Measurements from ENCODE around the gene HNRNPM.

The HNRNPM gene

GRCh38 chr19:8453616-8454015 lies 8.8 kb downstream of the HNRNPM start:
- Histone ChIP-seq H3K27me3 (ENCODE audit: insufficient read depth, poor library complexity, severe bottlenecking) (no peaks in the 10 kb centered on the region), H3K4me3 (replicated peaks; ENCODE audit: insufficient read depth, low read length) (no peak overlapping the region), H3K27ac (replicated peaks) (no peak overlapping the region)
- TF ChIP-seq CTCF (IDR thresholded peaks at IDR 0.05; ENCODE audit: insufficient read depth, low read length), result no peak
- no peak for TF ChIP-seq REST (IDR thresholded peaks at IDR 0.05; ENCODE audit: insufficient replicate concordance, low read depth)
- TF ChIP-seq SPI1 (IDR thresholded peaks at IDR 0.05; ENCODE audit: borderline replicate concordance, low read depth), result no peak
- TF ChIP-seq GABPA (IDR thresholded peaks at IDR 0.05; ENCODE audit: low read depth), result no peak
- no peak for TF ChIP-seq POLR2AphosphoS5 (IDR thresholded peaks at IDR 0.05; ENCODE audit: low read depth)
- DNase-seq (ENCODE audit: low read depth in 1 of 2, low spot score in 1 of 2), result no peak

- H3K4me3 ChIP-seq (replicated peaks; ENCODE audit: insufficient read depth, low read length), result no peak overlapping the region
- H3K27me3 ChIP-seq (ENCODE audit: insufficient read depth, poor library complexity, severe bottlenecking), result no peaks in the 10 kb centered on the region
- TF ChIP-seq POLR2AphosphoS5 (IDR thresholded peaks at IDR 0.05; ENCODE audit: low read depth) (no peak), GABPA (IDR thresholded peaks at IDR 0.05; ENCODE audit: low read depth) (no peak), REST (IDR thresholded peaks at IDR 0.05; ENCODE audit: insufficient replicate concordance, low read depth) (no peak), SPI1 (IDR thresholded peaks at IDR 0.05; ENCODE audit: borderline replicate concordance, low read depth) (no peak), CTCF (IDR thresholded peaks at IDR 0.05; ENCODE audit: insufficient read depth, low read length) (no peak)
- no peak for DNase-seq (ENCODE audit: low read depth in 1 of 2, low spot score in 1 of 2)
- no peak overlapping the region for H3K27ac ChIP-seq (replicated peaks)
These were observed 9.4 kb downstream of the HNRNPM start for GRCh38 chr19:8454218-8454617.

GRCh38 chr19:8455018-8455417 lies 10.2 kb downstream of the HNRNPM start:
- TF ChIP-seq SPI1 (IDR thresholded peaks at IDR 0.05; ENCODE audit: borderline replicate concordance, low read depth) (no peak), REST (IDR thresholded peaks at IDR 0.05; ENCODE audit: insufficient replicate concordance, low read depth) (no peak), POLR2AphosphoS5 (IDR thresholded peaks at IDR 0.05; ENCODE audit: low read depth) (no peak), GABPA (IDR thresholded peaks at IDR 0.05; ENCODE audit: low read depth) (no peak), CTCF (IDR thresholded peaks at IDR 0.05; ENCODE audit: insufficient read depth, low read length) (no peak)
- H3K27ac ChIP-seq (replicated peaks), result no peak overlapping the region
- no peak for DNase-seq (ENCODE audit: low read depth in 1 of 2, low spot score in 1 of 2)
- no peak overlapping the region for H3K4me3 ChIP-seq (replicated peaks; ENCODE audit: insufficient read depth, low read length)
- no peaks in the 10 kb centered on the region for H3K27me3 ChIP-seq (ENCODE audit: insufficient read depth, poor library complexity, severe bottlenecking)

Measured in HL-60 (cell line).